ENCODE measurements around the gene NOP16.
A peak's percentile ranks its signal among the peaks of the same experiment; 100 is the strongest.

Gene NOP16

GRCh38 chr5:176384366-176384930 is 4.0 kb downstream of the NOP16 start:
- DNase-seq, result no peak

GRCh38 chr5:176383961-176384360 is 4.4 kb downstream of the NOP16 start:
- no peak for DNase-seq

GRCh38 chr5:176383248-176383905 is 5.0 kb downstream of the NOP16 start:
- DNase-seq, result no peak

- DNase-seq, result no peak
These were observed 5.7 kb downstream of the NOP16 start for GRCh38 chr5:176382721-176383120.

- no peak for DNase-seq
These were observed 6.4 kb downstream of the NOP16 start for GRCh38 chr5:176381979-176382378.

GRCh38 chr5:176381423-176381822 is 7.0 kb downstream of the NOP16 start:
- DNase-seq, result no peak

- DNase-seq, result no peak
These were observed 8.5 kb downstream of the NOP16 start for GRCh38 chr5:176379881-176380280.

- no peak for DNase-seq
These were observed 15.1 kb downstream of the NOP16 start for GRCh38 chr5:176373100-176373818.

GRCh38 chr5:176371621-176372539 is 16.5 kb downstream of the NOP16 start:
- DNase-seq, result no peak

- DNase-seq, result no peak
These were observed 18.3 kb downstream of the NOP16 start for GRCh38 chr5:176369934-176370711.

- DNase-seq, result no peak
These were observed 19.7 kb downstream of the NOP16 start for GRCh38 chr5:176368726-176369125.

- no peak for DNase-seq
These were observed 22.0 kb downstream of the NOP16 start for GRCh38 chr5:176366232-176366894.

- peak; percentile 30 to 55 (median 46) for DNase-seq
These were observed 22.8 kb downstream of the NOP16 start, which contains the start of gene ARL10 for GRCh38 chr5:176365351-176366231. Gene ARL10 (plus strand): TSS chr5:176365487. CDS start chr5:176365564, 77 bp downstream.

GRCh38 chr5:176364765-176365350 is 23.5 kb downstream of the NOP16 start:
- no peak for DNase-seq

GRCh38 chr5:176362233-176362490 is 26.2 kb downstream of the NOP16 start:
- DNase-seq, result no peak

- peak; percentile 83 to 96 (median 93) for DNase-seq
These were observed 26.8 kb downstream of the NOP16 start, which contains the start of gene KIAA1191 for GRCh38 chr5:176361437-176362232. Gene KIAA1191 (minus strand): TSS chr5:176361764. CDS start chr5:176359508, 2,256 bp downstream.

GRCh38 chr5:176360894-176361436 is 27.4 kb downstream of the NOP16 start:
- DNase-seq, result peak in 1 of 5 experiments; percentile 6

GRCh38 chr5:176359658-176360057 is 28.7 kb downstream of the NOP16 start:
- DNase-seq, result peak in 1 of 5 experiments; percentile 29

GRCh38 chr5:176356179-176356566 is 32.2 kb downstream of the NOP16 start:
- DNase-seq, result no peak
